ENCODE results near the gene ERN1.

The ERN1 gene

GRCh38 chr17:64037180-64037579, 92.8 kb downstream of the ERN1 start:
- no peak overlapping the region for H4K12ac ChIP-seq (ENCODE audit: low read depth, low read length)
- no peak for DNase-seq
- no peak overlapping the region for H4K91ac ChIP-seq (ENCODE audit: low read depth, low read length)
- H3K18ac ChIP-seq (ENCODE audit: low read length): no peak overlapping the region
- H3K4ac ChIP-seq (ENCODE audit: low read depth, low read length): no peak overlapping the region
- H2BK120ac ChIP-seq (ENCODE audit: insufficient read depth, low read length, poor library complexity): no peak overlapping the region
- no peak overlapping the region for H3K27ac ChIP-seq (ENCODE audit: low read depth, low read length)
- H4K8ac ChIP-seq (ENCODE audit: low read depth, low read length): no peak overlapping the region
- no peak overlapping the region for H2AK5ac ChIP-seq (ENCODE audit: low read length)
- no peaks in the 10 kb centered on the region for H3K79me2 ChIP-seq (ENCODE audit: control insufficient read depth, insufficient read depth, low read length, poor library complexity)
- H2AFZ ChIP-seq (ENCODE audit: insufficient read depth, low read length, poor library complexity): no peak overlapping the region
- H3K79me1 ChIP-seq (ENCODE audit: low read length): no peaks in the 10 kb centered on the region
- no peak overlapping the region for H2BK12ac ChIP-seq (ENCODE audit: low read length)
- H3K9me3 ChIP-seq (ENCODE audit: insufficient read depth, low read depth, low read length): no peaks in the 10 kb centered on the region
- H3K9ac ChIP-seq (ENCODE audit: low read length): no peak overlapping the region
- H3K23ac ChIP-seq (ENCODE audit: low read length): no peak overlapping the region
- H3K14ac ChIP-seq (ENCODE audit: low read length): no peak overlapping the region
- peaks cover 8 to 9% of the 10 kb centered on the region in 2 experiments for H3K36me3 ChIP-seq (ENCODE audit: control insufficient read depth in 1 of 2, insufficient read depth in 2 of 2, low read length in 2 of 2)
- no peaks in the 10 kb centered on the region for H3K27me3 ChIP-seq (ENCODE audit: insufficient read depth, low read length)
- no CpG with 5 or more reads among the region's 6 CpGs for WGBS (ENCODE audit: extremely low coverage, insufficient coverage, insufficient read length)
- H2BK5ac ChIP-seq (ENCODE audit: low read depth, low read length, poor library complexity): no peak overlapping the region
- H3K4me1 ChIP-seq (ENCODE audit: control insufficient read depth in 1 of 2, insufficient read depth in 2 of 2, low read length in 2 of 2): no peaks in the 10 kb centered on the region
- H3K4me2 ChIP-seq (ENCODE audit: low read length): no peak overlapping the region
- H3K4me3 ChIP-seq (ENCODE audit: low read depth, low read length): no peak overlapping the region

- no peak overlapping the region for H3K4me3 ChIP-seq (ENCODE audit: low read depth, low read length)
- H3K4ac ChIP-seq (ENCODE audit: low read depth, low read length): no peak overlapping the region
- no peak overlapping the region for H2AK5ac ChIP-seq (ENCODE audit: low read length)
- H2BK120ac ChIP-seq (ENCODE audit: insufficient read depth, low read length, poor library complexity): no peak overlapping the region
- no peaks in the 10 kb centered on the region for H3K27me3 ChIP-seq (ENCODE audit: insufficient read depth, low read length)
- peaks cover 6 to 9% of the 10 kb centered on the region in 2 experiments for H3K36me3 ChIP-seq (ENCODE audit: control insufficient read depth in 1 of 2, insufficient read depth in 2 of 2, low read length in 2 of 2)
- H3K27ac ChIP-seq (ENCODE audit: low read depth, low read length): no peak overlapping the region
- no peak overlapping the region for H3K18ac ChIP-seq (ENCODE audit: low read length)
- H4K12ac ChIP-seq (ENCODE audit: low read depth, low read length): no peak overlapping the region
- no peaks in the 10 kb centered on the region for H3K79me2 ChIP-seq (ENCODE audit: control insufficient read depth, insufficient read depth, low read length, poor library complexity)
- no peak overlapping the region for H3K9ac ChIP-seq (ENCODE audit: low read length)
- no peaks in the 10 kb centered on the region for H3K4me1 ChIP-seq (ENCODE audit: control insufficient read depth in 1 of 2, insufficient read depth in 2 of 2, low read length in 2 of 2)
- no peak overlapping the region for H2AFZ ChIP-seq (ENCODE audit: insufficient read depth, low read length, poor library complexity)
- H3K14ac ChIP-seq (ENCODE audit: low read length): no peak overlapping the region
- H3K23ac ChIP-seq (ENCODE audit: low read length): no peak overlapping the region
- H4K91ac ChIP-seq (ENCODE audit: low read depth, low read length): no peak overlapping the region
- H3K4me2 ChIP-seq (ENCODE audit: low read length): no peak overlapping the region
- H4K8ac ChIP-seq (ENCODE audit: low read depth, low read length): no peak overlapping the region
- no peak overlapping the region for H2BK5ac ChIP-seq (ENCODE audit: low read depth, low read length, poor library complexity)
- H2BK12ac ChIP-seq (ENCODE audit: low read length): no peak overlapping the region
- no peaks in the 10 kb centered on the region for H3K79me1 ChIP-seq (ENCODE audit: low read length)
- no peaks in the 10 kb centered on the region for H3K9me3 ChIP-seq (ENCODE audit: insufficient read depth, low read depth, low read length)
- DNase-seq: no peak
- WGBS (ENCODE audit: extremely low coverage, insufficient coverage, insufficient read length): no CpG with 5 or more reads among the region's 14 CpGs
These were observed 93.6 kb downstream of the ERN1 start for GRCh38 chr17:64036198-64036922.

- no peak overlapping the region for H4K8ac ChIP-seq (ENCODE audit: low read depth, low read length)
- no peak overlapping the region for H3K4me3 ChIP-seq (ENCODE audit: low read depth, low read length)
- H4K91ac ChIP-seq (ENCODE audit: low read depth, low read length): no peak overlapping the region
- no peak overlapping the region for H3K23ac ChIP-seq (ENCODE audit: low read length)
- H3K79me2 ChIP-seq (ENCODE audit: control insufficient read depth, insufficient read depth, low read length, poor library complexity): no peaks in the 10 kb centered on the region
- no peaks in the 10 kb centered on the region for H3K4me1 ChIP-seq (ENCODE audit: control insufficient read depth in 1 of 2, insufficient read depth in 2 of 2, low read length in 2 of 2)
- no peak overlapping the region for H3K14ac ChIP-seq (ENCODE audit: low read length)
- no peak overlapping the region for H3K4ac ChIP-seq (ENCODE audit: low read depth, low read length)
- H2BK120ac ChIP-seq (ENCODE audit: insufficient read depth, low read length, poor library complexity): no peak overlapping the region
- H4K12ac ChIP-seq (ENCODE audit: low read depth, low read length): no peak overlapping the region
- no peak overlapping the region for H3K18ac ChIP-seq (ENCODE audit: low read length)
- H2AK5ac ChIP-seq (ENCODE audit: low read length): no peak overlapping the region
- H3K36me3 ChIP-seq (ENCODE audit: control insufficient read depth in 1 of 2, insufficient read depth in 2 of 2, low read length in 2 of 2): no peaks in the 10 kb centered on the region
- no peaks in the 10 kb centered on the region for H3K9me3 ChIP-seq (ENCODE audit: insufficient read depth, low read depth, low read length)
- H3K27ac ChIP-seq (ENCODE audit: low read depth, low read length): no peak overlapping the region
- no peak overlapping the region for H2BK12ac ChIP-seq (ENCODE audit: low read length)
- H3K9ac ChIP-seq (ENCODE audit: low read length): no peak overlapping the region
- H2AFZ ChIP-seq (ENCODE audit: insufficient read depth, low read length, poor library complexity): no peak overlapping the region
- no peak overlapping the region for H2BK5ac ChIP-seq (ENCODE audit: low read depth, low read length, poor library complexity)
- no peaks in the 10 kb centered on the region for H3K27me3 ChIP-seq (ENCODE audit: insufficient read depth, low read length)
- no peak for DNase-seq
- no peaks in the 10 kb centered on the region for H3K79me1 ChIP-seq (ENCODE audit: low read length)
- no peak overlapping the region for H3K4me2 ChIP-seq (ENCODE audit: low read length)
- no CpG with 5 or more reads among the region's 4 CpGs for WGBS (ENCODE audit: extremely low coverage, insufficient coverage, insufficient read length)
These were observed 97.9 kb downstream of the ERN1 start for GRCh38 chr17:64032081-64032480.

GRCh38 chr17:64028874-64029464, 101.0 kb downstream of the ERN1 start:
- no peak overlapping the region for H2BK12ac ChIP-seq (ENCODE audit: low read length)
- DNase-seq: peak; percentile 43 to 74
- H3K36me3 ChIP-seq (ENCODE audit: control insufficient read depth in 1 of 2, insufficient read depth in 2 of 2, low read length in 2 of 2): no peaks in the 10 kb centered on the region
- H3K27me3 ChIP-seq (ENCODE audit: insufficient read depth, low read length): no peaks in the 10 kb centered on the region
- H3K4ac ChIP-seq (ENCODE audit: low read depth, low read length): no peak overlapping the region
- H3K79me1 ChIP-seq (ENCODE audit: low read length): no peaks in the 10 kb centered on the region
- no peak overlapping the region for H3K18ac ChIP-seq (ENCODE audit: low read length)
- no peaks in the 10 kb centered on the region for H3K4me1 ChIP-seq (ENCODE audit: control insufficient read depth in 1 of 2, insufficient read depth in 2 of 2, low read length in 2 of 2)
- no peak overlapping the region for H2BK5ac ChIP-seq (ENCODE audit: low read depth, low read length, poor library complexity)
- H3K9ac ChIP-seq (ENCODE audit: low read length): no peak overlapping the region
- no peak overlapping the region for H3K4me2 ChIP-seq (ENCODE audit: low read length)
- WGBS (ENCODE audit: extremely low coverage, insufficient coverage, insufficient read length): no CpG with 5 or more reads among the region's 3 CpGs
- H4K8ac ChIP-seq (ENCODE audit: low read depth, low read length): no peak overlapping the region
- H3K4me3 ChIP-seq (ENCODE audit: low read depth, low read length): no peak overlapping the region
- no peak overlapping the region for H2BK120ac ChIP-seq (ENCODE audit: insufficient read depth, low read length, poor library complexity)
- H4K91ac ChIP-seq (ENCODE audit: low read depth, low read length): no peak overlapping the region
- H3K79me2 ChIP-seq (ENCODE audit: control insufficient read depth, insufficient read depth, low read length, poor library complexity): no peaks in the 10 kb centered on the region
- no peak overlapping the region for H2AK5ac ChIP-seq (ENCODE audit: low read length)
- no peak overlapping the region for H3K27ac ChIP-seq (ENCODE audit: low read depth, low read length)
- no peak overlapping the region for H3K14ac ChIP-seq (ENCODE audit: low read length)
- H3K9me3 ChIP-seq (ENCODE audit: insufficient read depth, low read depth, low read length): peaks cover 1% of the 10 kb centered on the region
- H2AFZ ChIP-seq (ENCODE audit: insufficient read depth, low read length, poor library complexity): no peak overlapping the region
- no peak overlapping the region for H4K12ac ChIP-seq (ENCODE audit: low read depth, low read length)
- no peak overlapping the region for H3K23ac ChIP-seq (ENCODE audit: low read length)
